IPS-15b (cell line): ENCODE results near the gene RAD52.
A peak's percentile ranks its signal among the peaks of the same experiment; 100 is the strongest.
"Not testable (repeated sequence)": the region's sequence is repeated elsewhere in the genome, so short reads cannot be mapped to it uniquely, and the experiment has no call there.

Experiments
- H3K27me3 ChIP-seq: one replicate; pipeline ENCODE4 v1.6.1; 2013; ENCODE audit warnings: low read length; ENCODE audit not compliant: control insufficient read depth, insufficient read depth
- H3K36me3 ChIP-seq: one replicate; pipeline ENCODE4 v1.6.1; 2013; ENCODE audit warnings: low read length; ENCODE audit not compliant: control insufficient read depth, insufficient read depth
- H3K4me1 ChIP-seq: one replicate; pipeline ENCODE4 v1.6.1; 2013; ENCODE audit warnings: mild to moderate bottlenecking, low read length; ENCODE audit not compliant: control insufficient read depth, insufficient read depth
- H3K4me3 ChIP-seq: one replicate; pipeline ENCODE4 v1.5.1; 2013; ENCODE audit warnings: low read depth, low read length
- H3K9ac ChIP-seq: one replicate; pipeline ENCODE4 v1.6.1; 2013; ENCODE audit warnings: low read depth, mild to moderate bottlenecking, low read length
- H3K9me3 ChIP-seq: one replicate; pipeline ENCODE4 v1.6.1; 2013; ENCODE audit warnings: mild to moderate bottlenecking, low read length; ENCODE audit not compliant: control insufficient read depth, insufficient read depth

Gene RAD52

GRCh38 chr12:955939-956338, 6.4 kb upstream of the RAD52 start:
- H3K36me3 ChIP-seq: no peaks in the 10 kb centered on the region
- no peaks in the 10 kb centered on the region for H3K9me3 ChIP-seq

DNA sequence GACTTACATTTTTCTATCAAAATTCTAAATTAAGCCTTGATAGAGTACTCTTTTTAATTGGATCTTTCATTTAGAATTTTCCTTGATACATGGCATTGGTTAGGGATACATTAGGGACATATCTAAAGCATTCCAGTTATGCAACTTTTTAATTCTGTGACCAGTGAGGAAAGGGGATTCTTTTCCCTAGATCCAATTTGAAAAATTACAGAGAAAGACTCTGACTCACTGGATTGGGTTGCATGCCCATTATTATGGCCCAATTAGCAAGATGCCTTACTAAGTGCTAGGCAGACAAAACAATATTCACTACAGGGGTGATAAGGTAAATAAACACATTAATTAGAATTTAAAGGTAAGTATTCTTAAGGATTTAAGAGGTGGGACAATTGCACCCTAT, 5.2 kb upstream of the RAD52 start:
- no peaks in the 10 kb centered on the region for H3K27me3 ChIP-seq
- no peaks in the 10 kb centered on the region for H3K9me3 ChIP-seq
- no peaks in the 10 kb centered on the region for H3K4me1 ChIP-seq
- H3K9ac ChIP-seq: no peak overlapping the region
- no peak overlapping the region for H3K4me3 ChIP-seq
- no peaks in the 10 kb centered on the region for H3K36me3 ChIP-seq

More at GRCh38 chr12:955939-956338, 6.4 kb upstream of the RAD52 start:
- H3K9ac ChIP-seq: no peak overlapping the region
- H3K4me3 ChIP-seq: no peak overlapping the region
- H3K4me1 ChIP-seq: no peaks in the 10 kb centered on the region
- H3K27me3 ChIP-seq: no peaks in the 10 kb centered on the region

DNA sequence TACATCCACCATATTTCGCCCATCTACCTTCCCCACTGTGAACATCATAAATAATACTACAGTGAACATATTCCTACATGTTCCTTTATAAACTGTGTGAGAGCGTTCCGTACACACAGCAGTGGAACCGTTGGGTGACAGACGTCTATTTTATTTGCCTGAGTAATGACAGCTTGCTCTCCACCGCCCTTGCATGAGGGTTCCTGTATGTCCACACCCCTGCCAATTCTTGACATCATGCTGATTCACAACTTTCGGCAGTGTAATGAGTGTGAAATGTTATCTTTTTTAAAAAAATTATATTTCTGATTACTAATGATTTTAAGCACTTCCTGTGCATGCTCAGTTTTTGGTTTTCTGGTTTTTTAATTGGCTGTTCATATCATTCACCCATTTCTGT, 4.3 kb upstream of the RAD52 start:
- H3K9me3 ChIP-seq: no peaks in the 10 kb centered on the region
- no peaks in the 10 kb centered on the region for H3K27me3 ChIP-seq
- H3K9ac ChIP-seq: no peak overlapping the region
- no peak overlapping the region for H3K4me3 ChIP-seq
- no peaks in the 10 kb centered on the region for H3K4me1 ChIP-seq
- no peaks in the 10 kb centered on the region for H3K36me3 ChIP-seq

- Histone ChIP-seq H3K36me3 (no peaks in the 10 kb centered on the region), H3K4me1 (no peaks in the 10 kb centered on the region), H3K9ac (no peak overlapping the region), H3K27me3 (no peaks in the 10 kb centered on the region), H3K9me3 (no peaks in the 10 kb centered on the region), H3K4me3 (no peak overlapping the region)
Measured at GRCh38 chr12:951176-951575, 1.7 kb upstream of the RAD52 start.

GRCh38 chr12:948238-948637, 1.3 kb downstream of the RAD52 start:
- Histone ChIP-seq H3K4me3 (peak overlapping the region; percentile 96), H3K4me1 (no peaks in the 10 kb centered on the region), H3K27me3 (no peaks in the 10 kb centered on the region), H3K9ac (peak overlapping the region; percentile 98), H3K9me3 (no peaks in the 10 kb centered on the region), H3K36me3 (peaks cover under 1% of the 10 kb centered on the region)

DNA sequence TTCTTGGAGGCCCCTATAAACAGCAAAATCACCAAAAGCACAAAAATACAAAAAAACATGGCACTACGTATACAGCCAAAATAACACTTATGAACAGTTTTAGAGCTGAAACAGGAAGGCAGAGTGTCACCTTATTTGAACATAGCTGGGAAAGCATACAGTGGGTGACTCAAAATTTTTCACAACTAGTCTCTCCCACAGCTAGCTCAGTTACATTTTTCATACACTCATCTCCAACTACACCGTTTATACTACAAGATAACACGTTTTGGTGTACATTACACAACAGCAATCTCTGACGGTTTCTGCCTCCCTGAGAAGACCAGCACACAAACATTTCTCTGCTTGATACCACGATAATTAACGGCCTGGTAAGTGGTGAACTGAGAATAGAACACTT, 2.9 kb downstream of the RAD52 start:
- no peak overlapping the region for H3K9ac ChIP-seq
- peaks cover 5% of the 10 kb centered on the region for H3K36me3 ChIP-seq
- H3K4me1 ChIP-seq: no peaks in the 10 kb centered on the region
- H3K27me3 ChIP-seq: no peaks in the 10 kb centered on the region
- H3K9me3 ChIP-seq: no peaks in the 10 kb centered on the region
- H3K4me3 ChIP-seq: no peak overlapping the region

- H3K4me3 ChIP-seq: no peak overlapping the region
- no peak overlapping the region for H3K9ac ChIP-seq
- H3K27me3 ChIP-seq: no peaks in the 10 kb centered on the region
- H3K36me3 ChIP-seq: peaks cover 5% of the 10 kb centered on the region
- H3K4me1 ChIP-seq: no peaks in the 10 kb centered on the region
- H3K9me3 ChIP-seq: no peaks in the 10 kb centered on the region
Measured at GRCh38 chr12:946212-946611, 3.3 kb downstream of the RAD52 start.

DNA sequence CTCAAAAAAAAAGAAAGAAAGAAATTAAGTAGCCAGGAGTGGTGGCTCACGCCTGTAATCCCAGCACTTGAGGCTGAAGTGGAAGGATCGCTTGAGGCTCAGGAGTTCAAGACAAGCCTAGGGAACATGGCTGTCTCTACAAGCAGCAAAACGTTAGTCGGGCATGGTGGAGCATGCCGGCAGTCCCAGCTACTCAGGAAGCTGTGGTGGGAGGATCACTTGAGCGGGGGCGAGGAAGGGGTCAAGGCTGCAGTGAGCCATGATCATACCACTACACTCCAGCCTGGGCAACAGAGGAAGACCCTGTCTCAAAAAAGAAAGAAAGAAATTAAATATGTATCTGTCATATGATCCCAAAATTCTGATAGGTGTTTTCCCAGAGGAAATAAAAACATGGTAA, 5.3 kb downstream of the RAD52 start:
- Histone ChIP-seq H3K4me3 (no peak overlapping the region), H3K9ac (no peak overlapping the region), H3K27me3 (no peaks in the 10 kb centered on the region), H3K4me1 (no peaks in the 10 kb centered on the region), H3K36me3 (peaks cover 5% of the 10 kb centered on the region), H3K9me3 (no peaks in the 10 kb centered on the region)

GRCh38 chr12:943051-943450, 6.4 kb downstream of the RAD52 start:
- Histone ChIP-seq H3K9ac (no peak overlapping the region), H3K9me3 (no peaks in the 10 kb centered on the region), H3K4me1 (no peaks in the 10 kb centered on the region), H3K27me3 (no peaks in the 10 kb centered on the region), H3K36me3 (peaks cover 9% of the 10 kb centered on the region), H3K4me3 (no peak overlapping the region)

GRCh38 chr12:938810-939209, 10.7 kb downstream of the RAD52 start:
- Histone ChIP-seq H3K27me3 (no peaks in the 10 kb centered on the region), H3K36me3 (peaks cover 11% of the 10 kb centered on the region), H3K4me3 (no peak overlapping the region), H3K9me3 (no peaks in the 10 kb centered on the region), H3K9ac (no peak overlapping the region), H3K4me1 (no peaks in the 10 kb centered on the region)

- Histone ChIP-seq H3K9ac (no peak overlapping the region), H3K4me3 (no peak overlapping the region), H3K9me3 (no peaks in the 10 kb centered on the region), H3K36me3 (peaks cover 6% of the 10 kb centered on the region), H3K27me3 (no peaks in the 10 kb centered on the region), H3K4me1 (no peaks in the 10 kb centered on the region)
Measured at GRCh38 chr12:936377-937345, 12.8 kb downstream of the RAD52 start.

GRCh38 chr12:935891-936290, 13.6 kb downstream of the RAD52 start:
- not testable (repeated sequence) for H3K4me3 ChIP-seq, H3K27me3 ChIP-seq, H3K9ac ChIP-seq, H3K9me3 ChIP-seq, H3K36me3 ChIP-seq, H3K4me1 ChIP-seq
